Breast epithelium (tissue), 3 donors: ENCODE measurements around the gene RRP8.

Experiments
- CTCF ChIP-seq, 3 donors: fragments of 450-650 bp; IDR thresholded peaks; one replicate each; pipeline ENCODE4 v1.5.1; 2016 to 2017; ENCODE audit warnings: antibody characterized with exemption in 3 of 3, mild to moderate bottlenecking in 3 of 3, moderate library complexity in 3 of 3
- POLR2AphosphoS5 ChIP-seq, 3 donors: sonication (generic); formaldehyde crosslinking; IDR thresholded peaks; one replicate each; pipeline ENCODE4 v1.6.1; 2017; ENCODE audit warnings: antibody characterized with exemption in 3 of 3

- TF ChIP-seq CTCF (IDR thresholded peaks at IDR 0.05) = no peak
- TF ChIP-seq POLR2AphosphoS5 (IDR thresholded peaks at IDR 0.05) = no peak
Measured at GRCh38 chr11:6574816-6575715, 28.4 kb downstream of the RRP8 start.
